Keratinocyte (primary cell): ENCODE data around the gene KIDINS220.

Source experiments
- EZH2 ChIP-seq: IDR thresholded peaks from one replicate; pipeline ENCODE4 v1.6.1; 2012; ENCODE audit warnings: inconsistent platforms, mild to moderate bottlenecking, low read length, moderate library complexity
- TF ChIP-seq, protein P1 (sequence below), 3 experiments: IDR thresholded peaks in 1 of 3; conservative IDR thresholded peaks in 1 of 3; optimal IDR thresholded peaks in 1 of 3; 2 replicates in 2 of 3; 3 replicates in 1 of 3; pipeline versions ENCODE3 to v1.5.1; 2011; ENCODE audit warnings: low read length in 3 of 3, mild to moderate bottlenecking in 3 of 3, moderate library complexity in 2 of 3, control low read depth in 1 of 3, inconsistent platforms in 1 of 3; ENCODE audit not compliant: insufficient read depth in 2 of 3; ENCODE audit errors: extremely low read depth in 1 of 3

- TF ChIP-seq, protein P1, sequence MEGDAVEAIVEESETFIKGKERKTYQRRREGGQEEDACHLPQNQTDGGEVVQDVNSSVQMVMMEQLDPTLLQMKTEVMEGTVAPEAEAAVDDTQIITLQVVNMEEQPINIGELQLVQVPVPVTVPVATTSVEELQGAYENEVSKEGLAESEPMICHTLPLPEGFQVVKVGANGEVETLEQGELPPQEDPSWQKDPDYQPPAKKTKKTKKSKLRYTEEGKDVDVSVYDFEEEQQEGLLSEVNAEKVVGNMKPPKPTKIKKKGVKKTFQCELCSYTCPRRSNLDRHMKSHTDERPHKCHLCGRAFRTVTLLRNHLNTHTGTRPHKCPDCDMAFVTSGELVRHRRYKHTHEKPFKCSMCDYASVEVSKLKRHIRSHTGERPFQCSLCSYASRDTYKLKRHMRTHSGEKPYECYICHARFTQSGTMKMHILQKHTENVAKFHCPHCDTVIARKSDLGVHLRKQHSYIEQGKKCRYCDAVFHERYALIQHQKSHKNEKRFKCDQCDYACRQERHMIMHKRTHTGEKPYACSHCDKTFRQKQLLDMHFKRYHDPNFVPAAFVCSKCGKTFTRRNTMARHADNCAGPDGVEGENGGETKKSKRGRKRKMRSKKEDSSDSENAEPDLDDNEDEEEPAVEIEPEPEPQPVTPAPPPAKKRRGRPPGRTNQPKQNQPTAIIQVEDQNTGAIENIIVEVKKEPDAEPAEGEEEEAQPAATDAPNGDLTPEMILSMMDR (optimal IDR thresholded peaks at IDR 0.05 in 1 of 3, IDR thresholded peaks at IDR 0.05 in 1 of 3, conservative IDR thresholded peaks at IDR 0.05 in 1 of 3; ENCODE audit: extremely low read depth in 1 of 3, insufficient read depth in 2 of 3, low read length in 3 of 3) = no peak
- TF ChIP-seq EZH2 = no peak
Measured at GRCh38 chr2:8806885-8807704, 30.3 kb downstream of the KIDINS220 start.
